AG04449 (cell line): Measurements from ENCODE around the gene GALM.
A peak's percentile ranks its signal among the peaks of the same experiment; 100 is the strongest.

ENCODE experiments used
- CTCF ChIA-PET: fragments of 350-600 bp; formaldehyde crosslinking; extraction: SDS; loops from one replicate; lab custom pipeline; 2021; ENCODE audit warnings: antibody characterized with exemption; lab: Yijun Ruan, JAX
- POLR2A ChIA-PET: fragments of 400-600, 350-600 bp; formaldehyde crosslinking; extraction: SDS; loops from one replicate; lab custom pipeline; 2020; ENCODE audit warnings: antibody characterized with exemption, inconsistent platforms; lab: Yijun Ruan, JAX
- DNase-seq: peaks from one replicate; pipeline ENCODE4 v3.0.0-alpha.2; 2010; ENCODE audit warnings: low read depth, low spot score
- H3K4me3 ChIP-seq: 2 replicates; pipeline ENCODE4 v1.5.1; 2011; ENCODE audit warnings: low read depth, mild to moderate bottlenecking, control low read depth, low read length
- TF ChIP-seq, protein P1 (sequence below): IDR thresholded peaks from one replicate; pipeline ENCODE4 v1.5.1; 2011; ENCODE audit warnings: mild to moderate bottlenecking, moderate library complexity, low read length, control low read depth, inconsistent platforms; ENCODE audit not compliant: insufficient read depth; ENCODE audit errors: missing control alignments

Gene GALM

DNA sequence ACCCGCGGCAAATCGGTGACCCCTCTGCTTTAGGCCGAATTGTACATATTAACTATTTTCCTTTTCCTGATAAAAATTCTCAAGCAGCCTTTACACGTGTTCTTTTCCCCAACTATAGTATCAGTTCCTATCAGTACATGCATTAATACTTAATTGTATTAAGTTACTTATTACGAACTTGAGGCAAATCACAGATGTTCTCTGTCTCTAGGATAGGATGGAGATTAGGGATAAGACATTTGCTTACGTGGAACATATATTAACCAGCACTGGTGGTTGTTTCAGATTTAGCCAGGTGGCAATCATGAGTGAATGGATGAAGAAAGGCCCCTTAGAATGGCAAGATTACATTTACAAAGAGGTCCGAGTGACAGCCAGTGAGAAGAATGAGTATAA lies 112.8 kb downstream of the GALM start:
- H3K4me3 ChIP-seq, result peak overlapping the region; percentile 71
- ChIA-PET POLR2A (interaction anchor here (2.7 kb wide), 1 partner anchor 27 kb away, joined by 13 read pairs; the partner anchor contains the start of gene SRSF7), CTCF (interaction anchor here (1.2 kb wide), 1 partner anchor 463 kb away, joined by 3 read pairs; no protein-coding TSS in a partner anchor)
- DNase-seq, result no peak
- TF ChIP-seq, protein P1, sequence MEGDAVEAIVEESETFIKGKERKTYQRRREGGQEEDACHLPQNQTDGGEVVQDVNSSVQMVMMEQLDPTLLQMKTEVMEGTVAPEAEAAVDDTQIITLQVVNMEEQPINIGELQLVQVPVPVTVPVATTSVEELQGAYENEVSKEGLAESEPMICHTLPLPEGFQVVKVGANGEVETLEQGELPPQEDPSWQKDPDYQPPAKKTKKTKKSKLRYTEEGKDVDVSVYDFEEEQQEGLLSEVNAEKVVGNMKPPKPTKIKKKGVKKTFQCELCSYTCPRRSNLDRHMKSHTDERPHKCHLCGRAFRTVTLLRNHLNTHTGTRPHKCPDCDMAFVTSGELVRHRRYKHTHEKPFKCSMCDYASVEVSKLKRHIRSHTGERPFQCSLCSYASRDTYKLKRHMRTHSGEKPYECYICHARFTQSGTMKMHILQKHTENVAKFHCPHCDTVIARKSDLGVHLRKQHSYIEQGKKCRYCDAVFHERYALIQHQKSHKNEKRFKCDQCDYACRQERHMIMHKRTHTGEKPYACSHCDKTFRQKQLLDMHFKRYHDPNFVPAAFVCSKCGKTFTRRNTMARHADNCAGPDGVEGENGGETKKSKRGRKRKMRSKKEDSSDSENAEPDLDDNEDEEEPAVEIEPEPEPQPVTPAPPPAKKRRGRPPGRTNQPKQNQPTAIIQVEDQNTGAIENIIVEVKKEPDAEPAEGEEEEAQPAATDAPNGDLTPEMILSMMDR, result no peak

DNA sequence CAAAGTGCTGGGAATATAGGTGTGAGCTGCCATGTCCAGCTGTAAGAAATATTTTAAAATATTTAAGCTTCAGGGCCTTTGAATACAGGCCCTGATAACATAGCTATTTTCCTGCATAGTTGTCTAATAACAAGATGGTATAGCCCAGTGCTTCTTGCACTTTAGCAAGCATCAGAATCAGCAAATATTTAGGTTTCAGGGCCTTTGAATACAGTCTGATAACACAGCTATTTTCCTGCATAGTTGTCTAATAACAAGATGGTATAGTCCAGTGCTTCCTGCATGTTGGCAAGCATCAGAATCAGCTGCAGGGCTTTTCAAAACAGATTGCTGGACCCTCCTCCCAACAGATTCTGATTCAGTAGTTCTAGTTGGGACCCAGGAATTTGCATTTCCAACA lies 117.7 kb downstream of the GALM start:
- ChIA-PET CTCF (no interaction called here), POLR2A (interaction anchor here (0.7 kb wide), 1 partner anchor 9 kb away, joined by 5 read pairs; no protein-coding TSS in a partner anchor)
- H3K4me3 ChIP-seq, result no peak overlapping the region
- TF ChIP-seq, protein P1, result no peak
- DNase-seq, result no peak
